ENCODE results near the gene KRTAP4-7.

DNA sequence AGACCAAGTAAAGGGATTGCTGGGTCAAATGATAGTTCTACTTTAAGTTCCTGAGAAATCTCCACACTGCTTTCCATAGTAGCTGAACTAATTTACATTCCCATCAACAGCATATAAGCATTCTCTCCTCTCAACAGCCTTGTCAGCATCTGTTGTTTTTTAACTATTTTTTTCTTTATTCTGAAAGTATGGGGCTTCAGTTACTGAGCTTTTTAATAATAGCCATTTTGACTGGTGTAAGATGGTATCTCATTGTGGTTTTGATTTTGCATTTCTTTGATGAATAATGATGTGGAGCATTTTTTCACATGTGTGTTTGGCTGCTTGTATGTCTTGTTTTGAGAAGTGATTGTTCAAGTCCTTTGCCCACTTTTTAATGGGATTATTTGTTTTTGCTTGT is 31.4 kb upstream of the KRTAP4-7 start:
- TF ChIP-seq, protein P1, sequence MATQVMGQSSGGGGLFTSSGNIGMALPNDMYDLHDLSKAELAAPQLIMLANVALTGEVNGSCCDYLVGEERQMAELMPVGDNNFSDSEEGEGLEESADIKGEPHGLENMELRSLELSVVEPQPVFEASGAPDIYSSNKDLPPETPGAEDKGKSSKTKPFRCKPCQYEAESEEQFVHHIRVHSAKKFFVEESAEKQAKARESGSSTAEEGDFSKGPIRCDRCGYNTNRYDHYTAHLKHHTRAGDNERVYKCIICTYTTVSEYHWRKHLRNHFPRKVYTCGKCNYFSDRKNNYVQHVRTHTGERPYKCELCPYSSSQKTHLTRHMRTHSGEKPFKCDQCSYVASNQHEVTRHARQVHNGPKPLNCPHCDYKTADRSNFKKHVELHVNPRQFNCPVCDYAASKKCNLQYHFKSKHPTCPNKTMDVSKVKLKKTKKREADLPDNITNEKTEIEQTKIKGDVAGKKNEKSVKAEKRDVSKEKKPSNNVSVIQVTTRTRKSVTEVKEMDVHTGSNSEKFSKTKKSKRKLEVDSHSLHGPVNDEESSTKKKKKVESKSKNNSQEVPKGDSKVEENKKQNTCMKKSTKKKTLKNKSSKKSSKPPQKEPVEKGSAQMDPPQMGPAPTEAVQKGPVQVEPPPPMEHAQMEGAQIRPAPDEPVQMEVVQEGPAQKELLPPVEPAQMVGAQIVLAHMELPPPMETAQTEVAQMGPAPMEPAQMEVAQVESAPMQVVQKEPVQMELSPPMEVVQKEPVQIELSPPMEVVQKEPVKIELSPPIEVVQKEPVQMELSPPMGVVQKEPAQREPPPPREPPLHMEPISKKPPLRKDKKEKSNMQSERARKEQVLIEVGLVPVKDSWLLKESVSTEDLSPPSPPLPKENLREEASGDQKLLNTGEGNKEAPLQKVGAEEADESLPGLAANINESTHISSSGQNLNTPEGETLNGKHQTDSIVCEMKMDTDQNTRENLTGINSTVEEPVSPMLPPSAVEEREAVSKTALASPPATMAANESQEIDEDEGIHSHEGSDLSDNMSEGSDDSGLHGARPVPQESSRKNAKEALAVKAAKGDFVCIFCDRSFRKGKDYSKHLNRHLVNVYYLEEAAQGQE (IDR thresholded peaks at IDR 0.05), result no peak
- TF ChIP-seq CTCF (IDR thresholded peaks at IDR 0.05) (no peak), ESRRA (IDR thresholded peaks at IDR 0.05; ENCODE audit: borderline replicate concordance, low read length) (no peak), POLR2A (IDR thresholded peaks at IDR 0.05; ENCODE audit: low read length) (no peak)
